ENCODE results near the gene GPR146. TPM values are rescaled to one million over a fixed set of nuclear protein-coding genes. Genes with fewer than 3 reads are reported as not detected.
A peak's percentile ranks its signal among the peaks of the same experiment; 100 is the strongest.

GPR146 gene
- total and polyA plus RNA-seq, 8 donors = 2.0 to 14.6 (median 7.9) TPM

GRCh38 chr7:1090686-1091643 lies 46.6 kb downstream of the GPR146 start:
- DNase-seq = no peak
- no peaks in the 10 kb centered on the region for H3K9me3 ChIP-seq
- H3K27ac ChIP-seq = peak overlapping the region in 3 of 5 donors; percentile 30 to 84 (median 70)
- no peak for TF ChIP-seq POLR2AphosphoS5 (IDR thresholded peaks at IDR 0.05)
- no peak for TF ChIP-seq EP300 (IDR thresholded peaks at IDR 0.05)
- TF ChIP-seq, protein P1, sequence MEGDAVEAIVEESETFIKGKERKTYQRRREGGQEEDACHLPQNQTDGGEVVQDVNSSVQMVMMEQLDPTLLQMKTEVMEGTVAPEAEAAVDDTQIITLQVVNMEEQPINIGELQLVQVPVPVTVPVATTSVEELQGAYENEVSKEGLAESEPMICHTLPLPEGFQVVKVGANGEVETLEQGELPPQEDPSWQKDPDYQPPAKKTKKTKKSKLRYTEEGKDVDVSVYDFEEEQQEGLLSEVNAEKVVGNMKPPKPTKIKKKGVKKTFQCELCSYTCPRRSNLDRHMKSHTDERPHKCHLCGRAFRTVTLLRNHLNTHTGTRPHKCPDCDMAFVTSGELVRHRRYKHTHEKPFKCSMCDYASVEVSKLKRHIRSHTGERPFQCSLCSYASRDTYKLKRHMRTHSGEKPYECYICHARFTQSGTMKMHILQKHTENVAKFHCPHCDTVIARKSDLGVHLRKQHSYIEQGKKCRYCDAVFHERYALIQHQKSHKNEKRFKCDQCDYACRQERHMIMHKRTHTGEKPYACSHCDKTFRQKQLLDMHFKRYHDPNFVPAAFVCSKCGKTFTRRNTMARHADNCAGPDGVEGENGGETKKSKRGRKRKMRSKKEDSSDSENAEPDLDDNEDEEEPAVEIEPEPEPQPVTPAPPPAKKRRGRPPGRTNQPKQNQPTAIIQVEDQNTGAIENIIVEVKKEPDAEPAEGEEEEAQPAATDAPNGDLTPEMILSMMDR (IDR thresholded peaks at IDR 0.05) = no peak
- H3K36me3 ChIP-seq = peaks cover 0 to 34% (median 25%) of the 10 kb centered on the region in 4 donors
- peaks cover 40 to 98% (median 77%) of the 10 kb centered on the region in 4 donors for H3K4me1 ChIP-seq
- 63 to 77% (median 72%) methylated on average over 27 to 28 of the region's 28 CpGs for WGBS, 5 donors
- no peaks in the 10 kb centered on the region for H3K27me3 ChIP-seq
- peak overlapping the region in 3 of 4 donors; percentile 9 to 17 (median 16) for H3K4me3 ChIP-seq
- intact Hi-C loops (cut with DNase I; ENCODE audit: low total_unique reads) = no loop called here

DNA sequence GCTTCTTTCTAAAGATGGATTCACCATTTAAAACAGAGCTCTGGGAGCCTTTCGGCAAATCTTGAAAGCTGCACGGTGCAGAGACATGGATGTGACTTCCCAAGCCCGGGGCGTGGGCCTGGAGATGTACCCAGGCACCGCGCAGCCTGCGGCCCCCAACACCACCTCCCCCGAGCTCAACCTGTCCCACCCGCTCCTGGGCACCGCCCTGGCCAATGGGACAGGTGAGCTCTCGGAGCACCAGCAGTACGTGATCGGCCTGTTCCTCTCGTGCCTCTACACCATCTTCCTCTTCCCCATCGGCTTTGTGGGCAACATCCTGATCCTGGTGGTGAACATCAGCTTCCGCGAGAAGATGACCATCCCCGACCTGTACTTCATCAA lies 47.3 kb downstream of the GPR146 start:
- H3K36me3 ChIP-seq = peaks cover 0 to 34% (median 25%) of the 10 kb centered on the region in 4 donors
- no peak overlapping the region for H3K4me3 ChIP-seq
- no peak overlapping the region for H3K27ac ChIP-seq
- no peak for DNase-seq
- no peaks in the 10 kb centered on the region for H3K9me3 ChIP-seq
- 92 to 96% (median 95%) methylated on average over 15 to 18 of the region's 18 CpGs for WGBS, 5 donors
- intact Hi-C loops (cut with DNase I; ENCODE audit: low total_unique reads) = no loop called here
- H3K4me1 ChIP-seq = peaks cover 40 to 98% (median 77%) of the 10 kb centered on the region in 4 donors
- no peaks in the 10 kb centered on the region for H3K27me3 ChIP-seq
- no peak for TF ChIP-seq POLR2AphosphoS5 (IDR thresholded peaks at IDR 0.05)
- no peak for TF ChIP-seq POLR2A (IDR thresholded peaks at IDR 0.05)
- no peak for TF ChIP-seq EP300 (IDR thresholded peaks at IDR 0.05)
- TF ChIP-seq, protein P1 (IDR thresholded peaks at IDR 0.05) = no peak

GRCh38 chr7:1092161-1092632 lies 47.9 kb downstream of the GPR146 start:
- no peak for TF ChIP-seq POLR2A (IDR thresholded peaks at IDR 0.05)
- TF ChIP-seq POLR2AphosphoS5 (IDR thresholded peaks at IDR 0.05) = no peak
- TF ChIP-seq, protein P1 (IDR thresholded peaks at IDR 0.05) = no peak
- no peak for TF ChIP-seq EP300 (IDR thresholded peaks at IDR 0.05)

GRCh38 chr7:1092806-1093501 lies 48.6 kb downstream of the GPR146 start:
- peaks cover 30 to 90% (median 67%) of the 10 kb centered on the region in 4 donors for H3K4me1 ChIP-seq
- no peak overlapping the region for H3K4me3 ChIP-seq
- peak in 1 of 2 donors; percentile 62 for DNase-seq
- no peaks in the 10 kb centered on the region for H3K9me3 ChIP-seq
- WGBS, 5 donors = 55 to 82% (median 71%) methylated on average over 31 to 40 of the region's 40 CpGs
- intact Hi-C loops (cut with DNase I; ENCODE audit: low total_unique reads) = no loop called here
- H3K36me3 ChIP-seq = peaks cover 0 to 34% (median 25%) of the 10 kb centered on the region in 4 donors
- TF ChIP-seq POLR2A (IDR thresholded peaks at IDR 0.05) = no peak
- TF ChIP-seq EP300 (IDR thresholded peaks at IDR 0.05) = no peak
- TF ChIP-seq, protein P1 (IDR thresholded peaks at IDR 0.05) = no peak
- TF ChIP-seq POLR2AphosphoS5 (IDR thresholded peaks at IDR 0.05) = no peak
- no peaks in the 10 kb centered on the region for H3K27me3 ChIP-seq
- peak overlapping the region; percentile 47 to 72 (median 56) for H3K27ac ChIP-seq

More at GRCh38 chr7:1092161-1092632, 47.9 kb downstream of the GPR146 start:
- DNase-seq = no peak
- 91 to 96% (median 94%) methylated on average over 40 of the region's 40 CpGs for WGBS, 5 donors
- Histone ChIP-seq H3K4me3 (no peak overlapping the region), H3K9me3 (no peaks in the 10 kb centered on the region), H3K4me1 (peaks cover 38 to 97% (median 74%) of the 10 kb centered on the region in 4 donors), H3K27me3 (no peaks in the 10 kb centered on the region), H3K27ac (peak overlapping the region in 4 of 5 donors; percentile 47 to 72 (median 54)), H3K36me3 (peaks cover 0 to 34% (median 25%) of the 10 kb centered on the region in 4 donors)
- intact Hi-C loops (cut with DNase I; ENCODE audit: low total_unique reads) = no loop called here

Measured in stomach (tissue), 9 donors.